Activated B cell treated with CpG ODN at 0.5 μM for 24 hours (primary cell): Measurements from ENCODE around the gene GALNS. TPM values are rescaled to one million over a fixed set of nuclear protein-coding genes. Genes with fewer than 3 reads are reported as not detected.

ENCODE experiments used
- ATAC-seq: fragments of 200-7000 bp; cut with Tn5 transposase; one replicate; pipeline ENCODE4 v1.10.0; 2021; ENCODE audit warnings: low read depth, mild to moderate bottlenecking, moderate library complexity
- CTCF ChIA-PET: fragments of 350-600 bp; sonication (Branson Sonifier 250); formaldehyde crosslinking; loops from one replicate; lab custom pipeline; 2021; ENCODE audit warnings: antibody characterized with exemption; lab: Charles Lee
- POLR2A ChIA-PET: fragments of 350-600 bp; sonication (Branson Sonifier 250); formaldehyde crosslinking; loops from one replicate; lab custom pipeline; 2021; ENCODE audit warnings: antibody characterized with exemption; lab: Charles Lee
- DNase-seq: peaks from one replicate; pipeline ENCODE4 v3.0.0; 2022
- H3K27ac Mint-ChIP-seq: one replicate; pipeline ENCODE4 v1.8.0; 2020; ENCODE audit warnings: mixed read lengths
- H3K27me3 Mint-ChIP-seq: one replicate; pipeline ENCODE4 v1.8.0; 2021; ENCODE audit warnings: mixed read lengths
- H3K36me3 Mint-ChIP-seq: one replicate; pipeline ENCODE4 v1.8.0; 2021; ENCODE audit warnings: low read depth, mixed read lengths
- H3K4me1 Mint-ChIP-seq: one replicate; pipeline ENCODE4 v1.8.0; 2021; ENCODE audit warnings: mixed read lengths
- H3K4me3 Mint-ChIP-seq: one replicate; pipeline ENCODE4 v1.8.0; 2020; ENCODE audit warnings: mild to moderate bottlenecking, mixed read lengths
- H3K9me3 Mint-ChIP-seq: one replicate; pipeline ENCODE4 v1.8.0; 2020; ENCODE audit warnings: mixed read lengths
- intact Hi-C: fragments of 100-400 bp; cut with micrococcal nuclease; formaldehyde crosslinking; loops from one replicate; pipeline ENCODE4 v1.15.1; 2024
- total RNA-seq: library from RNA; stranded (reverse); gene quantifications from 2 replicates; pipeline ENCODE4 v1.2.3, GENCODE V29; 2022
- TF ChIP-seq, protein P1 (sequence below): fragments of 200-600 bp; IDR thresholded peaks from one replicate; pipeline ENCODE4 v1.8.0; 2022; ENCODE audit warnings: antibody characterized with exemption, mild to moderate bottlenecking

GALNS gene
- total RNA-seq, 1 donor from 2014 or later, result 48.3 TPM

DNA sequence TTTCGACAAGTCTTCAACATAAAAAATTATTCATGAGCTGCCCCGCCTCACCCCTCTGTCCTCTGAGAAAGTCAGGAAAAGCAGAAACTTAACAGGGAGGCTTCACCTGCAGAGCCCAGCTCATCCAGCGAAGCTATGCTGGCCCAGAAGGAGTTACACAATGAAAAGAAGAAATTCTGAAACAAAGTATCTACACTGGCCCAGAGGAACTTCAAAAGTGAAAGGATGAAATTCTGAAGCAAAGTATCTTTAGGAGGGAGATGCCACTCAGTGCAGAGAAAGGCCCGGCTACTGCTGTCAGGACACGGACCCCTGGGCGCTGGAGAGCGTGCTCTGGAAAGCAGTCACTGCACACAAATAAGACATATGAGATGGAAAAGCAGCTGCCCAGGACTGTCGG lies 1.6 kb downstream of the GALNS start:
- peak overlapping the region; percentile 73 for H3K4me3 Mint-ChIP-seq
- TF ChIP-seq, protein P1, sequence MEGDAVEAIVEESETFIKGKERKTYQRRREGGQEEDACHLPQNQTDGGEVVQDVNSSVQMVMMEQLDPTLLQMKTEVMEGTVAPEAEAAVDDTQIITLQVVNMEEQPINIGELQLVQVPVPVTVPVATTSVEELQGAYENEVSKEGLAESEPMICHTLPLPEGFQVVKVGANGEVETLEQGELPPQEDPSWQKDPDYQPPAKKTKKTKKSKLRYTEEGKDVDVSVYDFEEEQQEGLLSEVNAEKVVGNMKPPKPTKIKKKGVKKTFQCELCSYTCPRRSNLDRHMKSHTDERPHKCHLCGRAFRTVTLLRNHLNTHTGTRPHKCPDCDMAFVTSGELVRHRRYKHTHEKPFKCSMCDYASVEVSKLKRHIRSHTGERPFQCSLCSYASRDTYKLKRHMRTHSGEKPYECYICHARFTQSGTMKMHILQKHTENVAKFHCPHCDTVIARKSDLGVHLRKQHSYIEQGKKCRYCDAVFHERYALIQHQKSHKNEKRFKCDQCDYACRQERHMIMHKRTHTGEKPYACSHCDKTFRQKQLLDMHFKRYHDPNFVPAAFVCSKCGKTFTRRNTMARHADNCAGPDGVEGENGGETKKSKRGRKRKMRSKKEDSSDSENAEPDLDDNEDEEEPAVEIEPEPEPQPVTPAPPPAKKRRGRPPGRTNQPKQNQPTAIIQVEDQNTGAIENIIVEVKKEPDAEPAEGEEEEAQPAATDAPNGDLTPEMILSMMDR, result no peak
- ChIA-PET POLR2A (interaction anchor here (0.7 to 3.2 kb wide), 2 partner anchors 44 to 1094 kb away, joined by 4 to 39 read pairs; partner anchors contain the start of gene APRT), CTCF (no interaction called here)
- DNase-seq (no peak), ATAC-seq (no peak)
- no peaks in the 10 kb centered on the region for H3K27me3 Mint-ChIP-seq
- H3K36me3 Mint-ChIP-seq, result peaks cover 31% of the 10 kb centered on the region
- H3K27ac Mint-ChIP-seq, result peak overlapping the region; percentile 64
- H3K4me1 Mint-ChIP-seq, result peaks cover 39% of the 10 kb centered on the region
- intact Hi-C loops, result loop anchor here (5.0 kb wide), 1 partner anchor 203 kb away; the partner anchor contains the start of gene CYBA
- H3K9me3 Mint-ChIP-seq, result no peaks in the 10 kb centered on the region

DNA sequence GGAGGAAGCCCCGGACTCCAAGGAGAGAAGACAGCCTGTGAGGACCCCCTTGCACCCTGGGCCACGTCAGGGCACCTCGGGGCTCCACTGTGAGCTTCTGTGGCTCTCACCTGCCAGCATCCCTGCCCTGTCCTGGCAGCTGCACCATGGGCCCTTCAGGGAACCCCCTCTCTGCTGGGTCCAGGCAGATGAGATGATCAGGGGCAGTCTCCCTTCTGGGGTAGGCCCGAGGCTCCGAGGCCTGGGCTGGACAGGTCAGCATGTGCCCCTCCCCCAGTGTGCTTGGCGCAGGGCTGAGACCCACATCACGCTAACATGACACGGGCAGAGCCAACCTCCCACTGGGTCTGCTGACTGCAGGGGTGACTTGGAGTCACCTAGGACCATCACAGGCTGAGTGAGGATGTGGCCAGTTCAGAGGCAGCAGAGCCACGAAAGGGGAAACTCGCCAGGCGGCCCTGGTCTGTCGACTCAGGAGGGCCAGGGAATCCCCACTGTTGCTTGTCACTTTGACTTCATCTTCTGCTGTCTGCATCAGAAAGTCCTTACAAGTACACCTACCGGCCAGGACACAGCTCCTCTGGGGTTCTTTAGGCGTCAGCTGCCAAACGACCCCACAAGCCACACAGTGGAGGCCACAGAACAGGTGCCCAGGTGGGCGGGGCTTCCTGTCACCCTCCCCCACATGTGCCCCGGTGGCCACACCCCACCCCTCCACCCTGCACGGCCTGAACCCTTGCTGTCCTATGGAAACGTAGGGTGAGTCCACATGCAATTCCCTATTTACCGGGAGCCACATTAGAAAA lies 2.2 kb downstream of the GALNS start:
- Mint-ChIP-seq H3K4me1 (peaks cover 39% of the 10 kb centered on the region), H3K9me3 (no peaks in the 10 kb centered on the region), H3K27ac (peak overlapping the region; percentile 64), H3K4me3 (peak overlapping the region; percentile 73), H3K36me3 (peaks cover 26% of the 10 kb centered on the region), H3K27me3 (no peaks in the 10 kb centered on the region)
- TF ChIP-seq, protein P1, result no peak
- CTCF ChIA-PET, result no interaction called here
- intact Hi-C loops, result loop anchor here (5.0 kb wide), 1 partner anchor 202 kb away; the partner anchor contains the start of gene CYBA
- ATAC-seq, result peak; percentile 25
- POLR2A ChIA-PET, result interaction anchor here (0.6 to 0.7 kb wide), 3 partner anchors 16 to 1094 kb away, joined by 4 to 6 read pairs (median 5); no protein-coding TSS in a partner anchor
- peak; percentile 35 for DNase-seq

DNA sequence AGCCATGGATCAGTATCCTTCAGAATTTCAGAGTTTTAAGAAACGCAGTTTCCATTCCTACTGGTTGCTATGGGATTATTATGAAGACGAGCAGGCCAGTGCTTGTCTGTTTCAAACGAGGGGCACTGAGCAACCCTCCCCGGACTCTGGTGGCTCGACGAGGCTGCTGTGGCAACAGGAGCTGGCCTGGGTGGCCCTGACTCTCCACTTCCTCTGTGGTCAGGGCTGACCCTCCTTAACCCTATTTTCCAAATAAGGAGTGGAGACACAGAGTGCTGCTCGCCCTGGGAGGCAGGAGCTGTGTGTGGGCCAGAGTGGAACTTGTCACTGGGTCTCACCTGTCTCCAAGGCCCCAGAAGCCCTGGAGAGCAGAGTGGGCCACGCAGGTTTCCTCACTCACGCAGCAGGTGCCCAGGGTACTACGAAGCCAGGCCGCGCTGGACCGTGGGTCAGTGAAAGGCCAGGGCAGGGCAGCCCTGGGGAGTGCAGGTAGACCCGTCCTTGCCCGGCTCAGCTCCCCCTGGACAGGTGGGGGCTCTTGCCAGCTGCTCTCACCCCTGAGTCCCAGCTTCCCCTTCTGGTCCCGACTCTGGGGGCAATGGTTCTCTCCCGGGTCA lies 3.3 kb downstream of the GALNS start:
- Mint-ChIP-seq H3K4me1 (peaks cover 30% of the 10 kb centered on the region), H3K27ac (no peak overlapping the region), H3K36me3 (peaks cover 16% of the 10 kb centered on the region), H3K4me3 (no peak overlapping the region), H3K27me3 (no peaks in the 10 kb centered on the region), H3K9me3 (no peaks in the 10 kb centered on the region)
- CTCF ChIA-PET, result no interaction called here
- intact Hi-C loops, result no loop called here
- POLR2A ChIA-PET, result interaction anchor here (0.5 to 0.6 kb wide), 2 partner anchors 631 to 1074 kb away, joined by 4 to 5 read pairs; no protein-coding TSS in a partner anchor
- TF ChIP-seq, protein P1, result no peak
- DNase-seq (no peak), ATAC-seq (no peak)

DNA sequence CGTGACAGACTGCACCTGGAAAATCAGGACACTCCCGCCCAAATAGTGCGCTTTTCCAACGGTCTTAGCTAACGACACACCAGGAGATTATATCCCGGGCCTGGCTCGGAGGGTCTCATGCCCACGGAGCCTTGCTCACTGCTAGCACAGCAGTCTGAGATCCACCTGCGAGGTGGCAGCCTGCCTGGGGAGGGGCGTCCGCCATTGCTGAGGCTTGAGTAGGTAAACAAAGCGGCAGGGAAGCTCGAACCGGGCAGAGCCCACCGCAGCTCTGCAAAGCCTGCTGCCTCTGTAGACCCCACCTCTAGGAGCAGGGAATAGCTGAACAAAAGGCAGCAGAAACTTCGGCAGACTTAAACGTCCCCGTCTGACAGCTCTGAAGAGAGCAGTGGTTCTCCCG lies 5.1 kb downstream of the GALNS start:
- Mint-ChIP-seq H3K4me1 (peaks cover 19% of the 10 kb centered on the region), H3K36me3 (peaks cover 14% of the 10 kb centered on the region), H3K4me3 (no peak overlapping the region), H3K9me3 (no peaks in the 10 kb centered on the region), H3K27me3 (no peaks in the 10 kb centered on the region), H3K27ac (no peak overlapping the region)
- TF ChIP-seq, protein P1, result no peak
- POLR2A ChIA-PET, result no interaction called here
- no peak for ATAC-seq
- CTCF ChIA-PET, result interaction anchor here (0.8 kb wide), 1 partner anchor 114 kb away, joined by 3 read pairs; no protein-coding TSS in a partner anchor
- intact Hi-C loops, result no loop called here
- no peak for DNase-seq
